ENCODE data around the gene PTPRG.

Gene PTPRG

GRCh38 chr3:62335196-62335595 is 773.8 kb downstream of the PTPRG start:
- DNase-seq = no peak

GRCh38 chr3:62343755-62344154 is 782.4 kb downstream of the PTPRG start:
- DNase-seq = no peak
